D721Med (cell line): Measurements from ENCODE around the gene RIPOR2.

Experiments
- DNase-seq: peaks from one replicate; pipeline ENCODE4 v3.0.0; 2011; ENCODE audit warnings: low spot score; ENCODE audit not compliant: insufficient read length
- FAIRE-seq: peaks from 2 replicates; lab custom pipeline; 2011; peaks lifted over from hg19 to GRCh38; lab: Jason Lieb, UNC
- CTCF ChIP-seq: IDR thresholded peaks from 2 replicates; pipeline ENCODE4 v1.5.1; 2012; ENCODE audit warnings: mild to moderate bottlenecking, control low read depth; ENCODE audit not compliant: insufficient read depth; ENCODE audit errors: missing control alignments

RIPOR2 gene

GRCh38 chr6:24825130-24825630, 110.6 kb downstream of the RIPOR2 start:
- FAIRE-seq = no peak
- no peak for DNase-seq
- no peak for TF ChIP-seq CTCF

- DNase-seq = no peak
- TF ChIP-seq CTCF = no peak
- no peak for FAIRE-seq
Measured at GRCh38 chr6:24824142-24824938, 111.4 kb downstream of the RIPOR2 start.

- no peak for DNase-seq
- no peak for FAIRE-seq
- no peak for TF ChIP-seq CTCF
Measured at GRCh38 chr6:24823185-24823584, 112.6 kb downstream of the RIPOR2 start.

- DNase-seq (no peak), FAIRE-seq (no peak)
Measured at GRCh38 chr6:24822696-24823095, 113.1 kb downstream of the RIPOR2 start.

GRCh38 chr6:24821860-24822444, 113.8 kb downstream of the RIPOR2 start:
- FAIRE-seq = no peak
- no peak for DNase-seq
- TF ChIP-seq CTCF = no peak

More at GRCh38 chr6:24822696-24823095, 113.1 kb downstream of the RIPOR2 start:
- no peak for TF ChIP-seq CTCF

- DNase-seq (no peak), FAIRE-seq (no peak)
- no peak for TF ChIP-seq CTCF
Measured at GRCh38 chr6:24818346-24818745, 117.4 kb downstream of the RIPOR2 start.

- DNase-seq (no peak), FAIRE-seq (no peak)
- TF ChIP-seq CTCF = no peak
Measured at GRCh38 chr6:24809728-24810127, 126.0 kb downstream of the RIPOR2 start.
